ENCODE results near the gene HCFC2.
"Not testable (repeated sequence)": the region's sequence is repeated elsewhere in the genome, so short reads cannot be mapped to it uniquely, and the experiment has no call there.

HCFC2 gene

DNA sequence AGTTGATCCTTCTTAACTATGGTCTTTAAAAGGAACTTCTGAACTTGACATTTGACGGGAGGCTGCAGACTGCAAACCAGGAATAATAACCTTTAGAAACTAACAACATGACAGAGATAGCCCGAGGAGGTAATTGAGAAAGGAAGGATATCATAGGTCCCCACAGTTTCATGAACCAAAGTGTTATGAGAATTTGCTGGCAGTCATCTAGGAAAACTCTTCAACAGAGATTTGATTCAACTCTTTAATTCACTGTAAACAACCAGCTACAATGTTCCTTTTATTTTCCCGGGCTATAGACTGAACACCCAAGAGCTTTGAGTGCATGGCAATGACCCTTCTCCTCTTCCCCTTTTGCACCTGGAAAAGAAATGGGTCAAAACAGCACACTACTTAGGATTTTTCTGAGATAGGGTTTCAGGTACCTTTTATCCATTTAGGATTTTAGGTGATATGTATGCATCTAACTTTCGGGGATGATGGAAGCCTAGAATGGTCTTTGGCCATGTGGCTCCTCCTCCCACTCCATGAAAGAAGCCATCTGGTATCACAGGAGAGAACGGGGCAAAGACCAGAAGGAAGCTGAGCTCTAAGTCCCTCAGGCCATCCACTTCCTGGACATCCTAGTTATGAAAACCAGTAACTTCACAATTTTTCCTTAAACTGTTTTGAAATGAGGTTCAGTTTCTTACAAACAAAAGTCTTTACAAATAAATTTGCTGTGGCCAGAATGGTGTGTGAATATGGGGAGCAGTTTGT is 37.3 kb upstream of the HCFC2 start:
- DNase-seq (ENCODE audit: low spot score): no peak
- CTCF ChIA-PET: interaction anchor here (0.6 kb wide), 1 partner anchor 1070 kb away, joined by 4 read pairs; no protein-coding TSS in a partner anchor
- TF ChIP-seq, protein P1, sequence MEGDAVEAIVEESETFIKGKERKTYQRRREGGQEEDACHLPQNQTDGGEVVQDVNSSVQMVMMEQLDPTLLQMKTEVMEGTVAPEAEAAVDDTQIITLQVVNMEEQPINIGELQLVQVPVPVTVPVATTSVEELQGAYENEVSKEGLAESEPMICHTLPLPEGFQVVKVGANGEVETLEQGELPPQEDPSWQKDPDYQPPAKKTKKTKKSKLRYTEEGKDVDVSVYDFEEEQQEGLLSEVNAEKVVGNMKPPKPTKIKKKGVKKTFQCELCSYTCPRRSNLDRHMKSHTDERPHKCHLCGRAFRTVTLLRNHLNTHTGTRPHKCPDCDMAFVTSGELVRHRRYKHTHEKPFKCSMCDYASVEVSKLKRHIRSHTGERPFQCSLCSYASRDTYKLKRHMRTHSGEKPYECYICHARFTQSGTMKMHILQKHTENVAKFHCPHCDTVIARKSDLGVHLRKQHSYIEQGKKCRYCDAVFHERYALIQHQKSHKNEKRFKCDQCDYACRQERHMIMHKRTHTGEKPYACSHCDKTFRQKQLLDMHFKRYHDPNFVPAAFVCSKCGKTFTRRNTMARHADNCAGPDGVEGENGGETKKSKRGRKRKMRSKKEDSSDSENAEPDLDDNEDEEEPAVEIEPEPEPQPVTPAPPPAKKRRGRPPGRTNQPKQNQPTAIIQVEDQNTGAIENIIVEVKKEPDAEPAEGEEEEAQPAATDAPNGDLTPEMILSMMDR (conservative IDR thresholded peaks at IDR 0.05; ENCODE audit: low read depth): no peak
- H3K27ac ChIP-seq: no peak overlapping the region
- POLR2A ChIA-PET (ENCODE audit: low non-redundant PET): no interaction called here

DNA sequence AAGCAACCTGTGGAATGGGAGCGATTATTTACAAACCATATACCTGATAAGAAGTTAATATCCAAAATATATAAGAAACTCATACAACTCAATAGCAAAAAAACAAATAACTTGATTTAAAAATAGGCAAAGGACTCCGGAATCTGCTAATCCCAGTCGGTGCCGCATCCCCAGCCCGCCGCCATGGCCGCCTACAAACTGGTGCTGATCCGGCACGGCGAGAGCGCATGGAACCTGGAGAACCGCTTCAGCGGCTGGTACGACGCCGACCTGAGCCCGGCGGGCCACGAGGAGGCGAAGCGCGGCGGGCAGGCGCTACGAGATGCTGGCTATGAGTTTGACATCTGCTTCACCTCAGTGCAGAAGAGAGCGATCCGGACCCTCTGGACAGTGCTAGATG is 33.7 kb upstream of the HCFC2 start:
- POLR2A ChIA-PET (ENCODE audit: low non-redundant PET); DNase-seq (ENCODE audit: low spot score); CTCF ChIA-PET; H3K27ac ChIP-seq: not testable (repeated sequence)

DNA sequence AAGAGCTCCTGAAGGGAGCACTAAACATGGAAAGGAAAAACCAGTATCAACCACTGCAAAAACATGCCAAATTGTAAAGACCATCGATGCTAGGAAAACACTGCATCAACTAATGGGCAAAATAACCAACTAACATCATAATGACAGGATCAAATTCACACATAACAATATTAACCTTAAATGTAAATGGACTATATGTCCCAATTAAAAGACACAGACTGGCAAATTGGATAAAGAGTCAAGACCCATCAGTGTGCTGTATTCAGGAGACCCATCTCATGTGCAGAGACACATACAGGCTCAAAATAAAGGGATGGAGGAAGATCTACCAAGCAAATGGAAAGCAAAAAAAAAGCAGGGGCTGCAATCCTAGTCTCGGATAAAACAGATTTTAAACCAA is 28.2 kb upstream of the HCFC2 start:
- DNase-seq (ENCODE audit: low spot score); POLR2A ChIA-PET (ENCODE audit: low non-redundant PET); H3K27ac ChIP-seq; CTCF ChIA-PET: not testable (repeated sequence)

DNA sequence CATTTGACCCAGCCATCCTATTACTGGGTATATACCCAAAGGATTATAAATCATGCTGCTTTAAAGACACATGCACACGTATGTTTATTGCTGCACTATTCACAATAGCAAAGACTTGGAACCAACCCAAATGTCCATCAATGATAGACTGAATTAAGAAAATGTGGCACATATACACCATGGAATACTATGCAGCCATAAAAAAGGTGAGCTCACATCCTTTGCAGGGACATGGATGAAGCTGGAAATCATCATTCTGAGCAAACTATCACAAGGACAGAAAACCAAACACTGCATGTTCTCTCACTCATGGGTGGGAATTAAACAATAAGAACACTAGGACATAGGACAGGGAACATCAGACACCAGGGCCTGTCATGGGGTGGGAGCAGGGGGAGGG is 24.6 kb upstream of the HCFC2 start:
- DNase-seq (ENCODE audit: low spot score); H3K27ac ChIP-seq; POLR2A ChIA-PET (ENCODE audit: low non-redundant PET); CTCF ChIA-PET: not testable (repeated sequence)

DNA sequence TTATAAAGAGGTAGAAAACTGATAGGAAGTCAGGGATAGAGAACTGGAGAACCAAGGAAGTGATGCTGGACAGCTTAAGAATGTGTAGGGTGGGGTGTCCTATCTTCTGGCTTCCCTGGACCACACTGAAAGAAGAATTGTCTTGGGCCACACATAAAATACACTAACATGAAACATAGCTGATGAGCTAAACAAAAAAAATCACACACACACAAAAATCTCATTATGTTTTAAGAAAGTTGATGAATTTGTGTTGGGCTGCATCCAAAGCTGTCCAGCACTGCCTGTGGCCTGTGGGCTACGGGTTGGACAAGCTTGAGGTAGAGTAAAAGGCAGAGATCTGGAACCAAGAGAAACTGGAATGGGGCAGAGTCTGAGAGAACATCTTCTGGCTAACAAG is 21.8 kb upstream of the HCFC2 start:
- TF ChIP-seq, protein P1 (conservative IDR thresholded peaks at IDR 0.05; ENCODE audit: low read depth): no peak
- POLR2A ChIA-PET (ENCODE audit: low non-redundant PET): no interaction called here
- CTCF ChIA-PET: interaction anchor here (0.6 kb wide), 1 partner anchor 15 kb away, joined by 3 read pairs; no protein-coding TSS in a partner anchor
- DNase-seq (ENCODE audit: low spot score): no peak
- no peak overlapping the region for H3K27ac ChIP-seq

DNA sequence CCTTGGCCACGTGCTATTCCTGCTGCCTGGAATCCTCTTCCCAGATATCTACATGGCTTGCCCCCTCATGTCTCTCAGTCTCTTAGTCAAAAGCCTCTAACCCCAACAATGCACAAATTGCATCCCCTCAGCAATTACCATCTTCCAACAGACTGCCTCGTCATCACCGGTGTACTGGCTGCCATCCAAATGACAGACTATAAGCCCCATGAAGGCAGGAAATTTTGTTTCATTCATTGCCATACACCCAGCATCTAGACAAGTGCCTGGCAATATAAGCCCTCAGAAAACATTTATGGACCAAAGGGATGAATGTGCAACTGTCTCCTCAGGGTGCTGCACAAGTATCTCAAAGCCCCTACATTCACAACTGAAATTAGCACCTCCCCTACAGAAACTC is 20.2 kb upstream of the HCFC2 start:
- H3K27ac ChIP-seq: no peak overlapping the region
- TF ChIP-seq, protein P1 (conservative IDR thresholded peaks at IDR 0.05; ENCODE audit: low read depth): no peak
- no peak for DNase-seq (ENCODE audit: low spot score)
- CTCF ChIA-PET: no interaction called here
- POLR2A ChIA-PET (ENCODE audit: low non-redundant PET): no interaction called here

DNA sequence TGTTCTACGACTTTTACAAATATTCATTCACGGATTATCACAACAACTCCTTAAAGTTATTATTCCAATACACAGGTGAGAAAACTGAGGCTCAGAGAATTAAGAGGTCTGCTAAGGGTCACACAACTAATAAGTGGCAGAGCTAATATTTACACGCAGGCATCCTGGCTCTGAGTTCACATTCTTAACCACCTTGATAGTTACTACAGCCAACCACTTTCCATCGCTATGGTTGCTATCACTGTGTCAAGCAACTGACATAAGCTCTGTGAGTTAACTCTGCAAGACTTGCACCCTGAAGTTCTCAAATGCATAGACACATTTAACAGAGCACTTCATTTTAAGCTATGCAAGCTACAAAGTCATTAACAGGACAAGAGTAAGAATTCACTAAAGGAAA is 18.0 kb upstream of the HCFC2 start:
- DNase-seq (ENCODE audit: low spot score): no peak
- ChIA-PET CTCF (interaction anchor here (1.0 kb wide), 1 partner anchor 12 kb away, joined by 3 read pairs; no protein-coding TSS in a partner anchor), POLR2A (ENCODE audit: low non-redundant PET) (no interaction called here)
- no peak overlapping the region for H3K27ac ChIP-seq
- TF ChIP-seq, protein P1 (conservative IDR thresholded peaks at IDR 0.05; ENCODE audit: low read depth): no peak

DNA sequence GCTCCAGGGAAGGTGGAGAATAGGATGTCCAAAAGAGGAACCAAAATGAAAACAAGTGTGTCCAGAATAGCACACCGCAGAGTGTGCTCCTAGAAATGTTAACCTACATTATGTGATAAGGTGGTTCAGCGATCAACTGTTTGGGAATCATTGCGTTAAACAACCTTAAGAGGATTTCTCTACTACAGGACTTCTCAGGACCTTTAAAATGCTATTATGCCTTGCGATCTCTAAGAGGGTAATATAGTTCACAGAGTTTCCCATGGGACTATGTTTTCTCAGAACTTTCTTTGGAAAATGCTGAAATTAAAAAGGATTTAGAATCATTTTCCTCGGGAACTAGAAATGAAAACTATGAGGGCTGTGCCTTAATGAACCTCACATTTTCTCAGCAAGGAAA is 16.2 kb upstream of the HCFC2 start:
- TF ChIP-seq, protein P1 (conservative IDR thresholded peaks at IDR 0.05; ENCODE audit: low read depth): no peak
- DNase-seq (ENCODE audit: low spot score): no peak
- CTCF ChIA-PET: no interaction called here
- POLR2A ChIA-PET (ENCODE audit: low non-redundant PET): no interaction called here
- H3K27ac ChIP-seq: no peak overlapping the region
